DMS114 treated with DMSO at 0.1 percent for 48 hours (cell line): ENCODE results near the gene SPAG17.
"Not testable (repeated sequence)": the region's sequence is repeated elsewhere in the genome, so short reads cannot be mapped to it uniquely, and the experiment has no call there.

Experiments
- DNase-seq: peaks from one replicate; lab custom pipeline; 2025; ENCODE audit not compliant: unreplicated experiment; lab: John Stamatoyannopoulos, UW

SPAG17 gene

GRCh38 chr1:117985973-117986372 is 199.1 kb downstream of the SPAG17 start:
- no peak for DNase-seq

DNA sequence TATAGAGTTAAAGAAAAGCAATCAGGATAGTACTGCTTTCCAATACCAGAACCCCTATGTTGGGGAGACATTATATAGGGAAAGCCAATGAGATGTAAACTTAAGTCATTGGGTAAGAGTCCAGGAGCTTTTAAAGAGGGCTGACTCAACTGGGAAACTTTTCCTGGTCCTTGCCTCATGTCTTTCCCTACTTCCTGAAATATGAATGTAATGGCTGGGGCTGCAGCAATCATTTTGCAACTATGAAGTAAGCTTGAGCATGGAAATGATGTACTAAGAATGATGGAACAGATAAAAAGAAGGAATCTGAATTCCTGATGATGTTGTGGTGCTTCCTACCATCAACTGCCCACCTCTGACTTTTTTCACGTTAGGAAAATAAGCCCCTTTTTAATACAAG is 199.8 kb downstream of the SPAG17 start:
- DNase-seq = no peak

- no peak for DNase-seq
Observed at GRCh38 chr1:117981455-117982192, 203.4 kb downstream of the SPAG17 start.

GRCh38 chr1:117976381-117976780 is 208.6 kb downstream of the SPAG17 start:
- DNase-seq = no peak

- DNase-seq = no peak
Observed at GRCh38 chr1:117971777-117972176, 213.3 kb downstream of the SPAG17 start.

DNA sequence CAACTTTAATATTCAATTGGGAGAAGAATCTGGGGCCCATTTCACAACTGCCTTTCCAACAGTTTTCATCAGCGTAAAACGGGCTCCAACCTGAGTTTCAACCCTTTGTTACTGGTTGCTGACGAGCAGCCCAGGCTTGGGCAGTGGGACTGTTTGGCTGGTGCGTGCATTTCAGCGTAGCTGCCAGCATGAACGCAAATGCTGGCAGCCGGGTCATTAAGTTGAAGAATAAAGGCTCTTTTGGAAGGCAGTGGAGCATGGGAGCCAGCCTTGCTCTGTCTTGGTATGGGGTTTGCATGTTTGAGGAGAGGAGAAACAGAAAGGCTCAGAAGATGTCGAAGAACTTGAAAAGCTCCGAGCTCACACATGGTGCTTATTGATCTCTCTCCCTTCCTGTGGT is 214.8 kb downstream of the SPAG17 start:
- no peak for DNase-seq

DNA sequence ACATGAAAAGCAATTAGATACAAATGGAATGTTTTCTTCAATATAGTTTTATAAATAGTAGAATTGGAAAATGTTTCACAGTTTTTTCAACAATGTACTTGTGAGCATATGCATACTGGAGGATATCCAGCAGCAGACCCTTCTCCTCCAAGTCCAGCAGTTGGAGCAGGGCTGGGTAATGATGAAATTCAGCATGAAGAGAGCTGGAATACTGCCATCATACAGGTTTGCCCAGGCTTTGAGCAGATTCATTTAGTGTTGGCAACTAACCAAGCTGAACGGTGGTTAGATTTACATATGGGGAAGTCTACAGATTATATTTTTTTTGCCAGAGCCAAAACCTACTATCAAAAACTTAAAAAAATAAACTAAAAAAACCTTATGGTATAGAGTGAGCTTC is 217.1 kb downstream of the SPAG17 start:
- DNase-seq = no peak

DNA sequence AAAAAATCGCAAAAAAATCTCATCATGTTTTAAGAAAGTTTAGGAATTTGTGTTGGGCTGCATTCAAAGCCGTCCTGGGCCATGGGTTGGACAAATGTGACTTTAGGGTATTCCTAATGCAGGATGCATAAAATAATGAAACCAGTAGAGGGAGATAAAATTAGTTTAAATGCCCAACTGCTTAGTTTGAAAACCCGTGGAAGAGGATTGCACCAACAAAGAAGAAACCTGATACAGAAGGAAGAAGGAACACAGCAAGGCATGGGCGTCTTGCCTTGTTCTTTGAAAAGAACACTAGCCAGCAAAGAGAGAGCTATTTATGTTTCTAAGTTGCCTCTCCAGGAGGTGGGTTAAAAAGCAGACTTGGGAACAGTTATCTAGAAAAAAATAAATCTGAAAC is 217.6 kb downstream of the SPAG17 start:
- DNase-seq = no peak

- no peak for DNase-seq
Observed at GRCh38 chr1:117964290-117965038, 220.6 kb downstream of the SPAG17 start.

DNA sequence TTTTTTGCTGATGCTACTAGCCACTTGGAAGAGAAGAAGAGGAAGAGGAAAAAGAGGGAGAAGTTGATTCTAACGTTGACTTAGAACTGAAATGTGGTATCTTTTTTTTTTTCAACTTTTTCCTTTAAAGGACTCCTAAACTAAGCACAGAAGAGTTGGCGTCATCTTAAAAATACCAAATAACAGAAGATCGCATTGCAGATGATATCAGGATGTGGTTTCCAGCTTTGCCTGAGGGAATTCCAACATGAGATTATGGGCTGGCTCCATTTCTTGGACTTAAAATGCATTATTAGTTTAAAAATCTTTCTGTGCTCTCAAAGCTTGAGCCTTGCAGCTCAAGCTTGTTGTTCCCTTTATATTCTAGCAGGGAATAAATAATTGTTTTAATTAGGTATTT is 225.7 kb downstream of the SPAG17 start:
- DNase-seq = no peak

GRCh38 chr1:117952386-117952785 is 232.6 kb downstream of the SPAG17 start:
- DNase-seq = no peak

- DNase-seq = no peak
Observed at GRCh38 chr1:117942293-117942692, 242.7 kb downstream of the SPAG17 start.

DNA sequence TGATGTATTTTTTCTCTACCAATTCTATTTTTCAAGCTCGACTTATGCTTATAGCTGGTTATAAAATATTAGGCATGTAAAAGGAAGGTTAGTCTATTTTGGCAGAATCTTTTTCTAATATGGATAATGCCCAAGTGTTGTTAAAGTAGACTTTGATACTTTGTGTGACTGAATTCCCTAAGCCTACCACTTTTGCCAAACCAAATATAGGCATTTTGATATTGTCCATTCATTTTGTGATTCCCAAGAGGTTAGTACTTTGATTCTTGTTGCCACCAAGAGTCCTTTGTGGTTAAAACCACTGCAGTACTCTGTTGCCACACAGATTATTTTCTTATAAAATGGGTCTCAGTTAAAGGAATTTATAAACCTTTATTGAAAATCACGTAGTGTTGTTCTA is 251.3 kb downstream of the SPAG17 start:
- DNase-seq = no peak

GRCh38 chr1:117932576-117932975 is 252.5 kb downstream of the SPAG17 start:
- DNase-seq = no peak

DNA sequence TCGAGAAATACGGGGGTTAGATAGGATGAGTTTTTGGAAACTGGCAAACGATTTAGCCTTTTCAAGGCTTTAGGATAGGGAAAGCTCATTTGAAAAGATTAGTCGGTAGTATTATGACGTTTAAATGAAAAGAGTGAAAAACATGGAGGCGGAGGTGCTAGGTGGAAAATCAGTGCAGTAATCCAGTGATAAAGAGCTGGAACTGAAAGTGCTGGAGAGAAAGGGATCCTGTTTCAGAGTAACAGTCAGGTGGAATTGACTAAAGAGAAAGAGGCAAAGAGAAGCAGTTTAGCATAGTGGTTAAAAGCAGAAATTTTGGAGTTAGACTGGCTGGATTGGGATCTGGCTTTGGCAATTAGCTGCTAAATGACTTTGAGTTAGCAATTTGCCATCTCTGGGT is 254.5 kb downstream of the SPAG17 start:
- DNase-seq = no peak

GRCh38 chr1:117930173-117930447 is 254.9 kb downstream of the SPAG17 start:
- DNase-seq = no peak

DNA sequence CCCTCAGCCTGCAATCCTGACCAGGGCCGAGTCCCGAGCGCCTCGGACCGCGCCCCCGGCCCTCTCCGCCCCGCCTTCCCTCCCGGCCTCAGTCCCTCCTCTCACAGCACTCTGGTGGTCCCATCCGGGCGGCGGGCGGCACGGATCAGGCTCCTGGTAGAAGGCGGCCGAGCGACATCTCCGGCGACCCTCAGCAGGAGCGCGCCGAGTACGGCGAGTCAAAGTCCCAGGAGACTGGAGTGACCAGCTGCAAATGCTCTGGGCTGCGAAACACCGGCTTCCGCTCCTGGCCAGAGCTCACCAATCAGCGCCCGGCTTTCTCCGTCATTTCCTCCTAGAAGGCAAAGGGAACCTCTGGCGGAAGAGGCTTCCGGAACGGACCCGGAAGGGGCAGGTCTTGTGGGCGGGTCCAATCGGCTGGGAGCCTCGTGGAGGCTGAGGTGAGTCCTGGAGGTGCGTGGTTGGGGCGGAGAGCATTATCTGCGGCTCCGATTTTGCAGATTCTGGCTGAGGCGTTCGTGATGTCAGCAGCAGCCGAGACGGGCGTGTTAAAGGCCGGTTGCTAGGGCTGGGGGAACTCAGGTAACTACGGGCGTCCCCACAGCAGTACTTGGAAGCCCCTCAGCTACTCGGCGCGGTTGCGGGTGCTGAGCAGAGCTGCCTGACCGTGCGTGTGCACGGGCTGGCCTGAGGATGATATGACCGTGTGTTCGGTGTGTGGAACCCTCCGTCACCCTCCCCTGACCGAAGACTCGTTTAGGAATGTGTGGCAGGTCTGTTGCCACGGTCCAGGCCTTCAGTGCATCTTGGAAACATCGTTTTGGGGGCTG is 255.5 kb downstream of the SPAG17 start, which contains the start of the genes GDAP2 and WDR3:
TSS of gene GDAP2 (minus strand) at position 279 of the 830 bp plus-strand sequence. CDS start 9,264 bp downstream, outside the sequence.
TSS of gene WDR3 (plus strand) at position 397 of the 830 bp plus-strand sequence. CDS start 3,581 bp downstream, outside the sequence.
- peak; percentile 95 for DNase-seq

DNA sequence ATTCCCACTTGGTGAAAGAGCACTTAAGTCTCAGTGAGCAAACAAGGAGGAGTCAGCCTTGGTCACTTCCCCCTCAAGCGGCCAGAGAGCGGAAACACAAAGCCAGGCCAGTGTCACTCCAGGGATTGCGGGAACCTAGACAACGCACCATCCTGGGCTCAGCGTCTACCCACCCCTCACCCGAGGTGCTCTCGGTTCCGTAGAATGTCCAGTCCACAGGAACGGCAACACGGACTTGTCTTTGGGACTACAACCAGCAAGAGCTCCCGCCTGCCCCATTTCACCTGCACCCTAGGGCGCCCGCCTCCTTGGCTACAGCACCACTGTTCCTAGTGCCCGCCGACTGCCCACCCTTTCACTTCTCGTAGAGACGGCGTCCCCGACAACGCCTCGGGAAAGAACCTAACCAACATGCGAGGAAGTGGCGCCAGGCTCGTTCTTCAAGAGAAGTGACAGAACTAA is 256.1 kb downstream of the SPAG17 start:
- DNase-seq = peak; percentile 55

DNA sequence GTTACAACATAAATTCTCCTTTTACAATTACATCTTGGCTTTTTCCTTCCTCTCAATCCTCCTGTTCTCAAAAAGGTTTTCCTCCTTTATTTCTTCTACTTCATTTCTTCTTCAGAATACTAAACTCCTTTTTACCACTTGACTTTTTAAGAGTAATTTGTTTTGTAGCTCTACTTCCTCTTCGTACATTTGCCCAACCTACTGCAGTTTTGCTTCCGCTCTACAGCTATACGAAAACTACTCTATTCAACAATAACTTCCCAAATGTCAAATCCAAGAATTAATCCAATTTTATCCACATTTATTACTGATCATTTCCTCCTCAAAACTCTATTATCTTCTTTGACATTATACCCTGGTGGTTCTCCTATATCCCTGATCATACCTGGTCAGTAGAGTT is 259.0 kb downstream of the SPAG17 start:
- DNase-seq = no peak

- not testable (repeated sequence) for DNase-seq
Observed at GRCh38 chr1:117922717-117923116, 262.3 kb downstream of the SPAG17 start.

- DNase-seq = no peak
Observed at GRCh38 chr1:117921991-117922390, 263.0 kb downstream of the SPAG17 start.

DNA sequence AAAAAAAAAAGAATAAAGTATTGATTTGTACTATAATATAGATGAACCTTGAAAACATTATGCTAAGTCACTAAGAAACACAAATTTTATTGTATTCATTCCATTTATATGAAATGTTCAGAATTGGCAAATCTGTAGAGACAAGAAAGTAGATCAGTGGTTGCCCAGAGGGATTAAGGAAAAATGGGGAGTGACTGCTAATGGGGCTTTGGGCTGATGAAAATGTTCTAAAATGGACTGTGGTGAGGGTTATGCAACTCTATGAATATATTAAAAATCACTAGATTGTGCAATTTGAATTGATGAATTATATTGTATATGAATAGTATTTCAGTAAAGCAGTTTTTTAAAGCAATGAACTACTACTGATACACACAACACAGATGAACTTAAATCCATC is 265.7 kb downstream of the SPAG17 start:
- no peak for DNase-seq
